GM19468 (cell line): ENCODE results near the gene GBGT1.

Experiments used
- ATAC-seq: cut with Tn5 transposase; IDR thresholded peaks from one replicate; pipeline ENCODE4 v1.9.1; 2021; ENCODE audit warnings: mild to moderate bottlenecking, moderate library complexity, moderate number of reproducible peaks; ENCODE audit not compliant: unreplicated experiment; ENCODE audit errors: extremely low read depth

The GBGT1 gene

DNA sequence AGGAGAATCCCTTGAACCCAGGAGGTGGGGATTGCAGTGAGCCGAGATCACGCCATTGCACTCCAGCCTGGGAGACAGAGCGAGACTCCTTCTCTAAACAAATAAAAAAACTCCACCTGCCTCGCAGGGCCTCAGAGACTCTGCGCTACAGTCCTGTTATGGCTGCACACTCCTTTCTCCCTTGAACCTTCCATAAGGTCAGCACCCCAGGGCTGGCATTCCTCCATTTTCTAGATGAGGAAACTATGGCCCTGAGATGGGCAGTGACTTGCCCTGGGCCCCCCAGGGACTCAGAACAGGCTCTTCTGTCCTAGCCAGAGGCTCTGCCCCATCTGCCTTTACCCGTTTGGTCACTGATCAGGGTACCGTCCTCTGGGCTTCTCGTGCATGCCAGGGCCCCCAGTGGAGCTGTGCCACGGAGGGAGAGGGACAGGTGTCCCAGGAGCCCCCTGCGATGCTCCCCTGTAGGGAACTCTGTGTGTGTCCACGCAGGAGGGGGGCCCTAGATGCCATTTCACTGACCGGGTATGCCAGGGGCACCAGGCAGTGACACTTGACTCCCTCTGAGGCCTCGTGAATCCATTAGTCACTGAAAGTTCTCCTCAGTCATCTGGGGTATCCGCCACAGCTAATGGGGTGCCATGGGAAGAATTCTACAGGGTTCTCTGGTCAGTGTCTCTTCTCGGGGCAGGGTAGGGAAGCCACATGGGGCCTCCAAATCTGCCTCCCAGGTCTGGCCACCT is 58.8 kb downstream of the GBGT1 start:
- no peak for ATAC-seq

DNA sequence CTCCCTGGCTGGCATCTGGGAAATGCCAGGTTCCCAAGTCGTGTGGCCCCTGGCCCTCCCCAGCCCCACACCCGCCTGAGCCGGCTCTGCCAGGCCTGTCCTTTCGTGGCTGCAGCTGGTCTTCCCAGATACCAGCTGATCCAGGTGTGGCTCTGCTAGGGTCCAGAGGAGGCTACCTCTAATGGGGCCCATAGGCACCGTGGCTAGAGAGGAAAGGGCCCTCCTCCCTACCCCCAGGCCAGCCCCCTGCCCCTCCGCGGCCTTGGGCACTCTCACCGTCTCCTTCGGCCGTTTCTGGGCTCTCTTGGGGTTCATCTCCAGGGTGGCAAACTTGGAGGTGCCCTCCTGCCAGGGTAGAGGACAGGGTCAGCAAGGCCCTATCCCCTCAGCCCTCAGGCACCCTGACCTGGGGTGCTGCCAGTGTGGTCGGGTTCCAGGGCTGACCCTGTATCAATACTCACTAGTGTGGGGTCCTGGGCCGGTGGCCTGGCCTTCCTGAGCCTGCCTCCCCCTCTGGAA is 59.7 kb downstream of the GBGT1 start:
- ATAC-seq = no peak

DNA sequence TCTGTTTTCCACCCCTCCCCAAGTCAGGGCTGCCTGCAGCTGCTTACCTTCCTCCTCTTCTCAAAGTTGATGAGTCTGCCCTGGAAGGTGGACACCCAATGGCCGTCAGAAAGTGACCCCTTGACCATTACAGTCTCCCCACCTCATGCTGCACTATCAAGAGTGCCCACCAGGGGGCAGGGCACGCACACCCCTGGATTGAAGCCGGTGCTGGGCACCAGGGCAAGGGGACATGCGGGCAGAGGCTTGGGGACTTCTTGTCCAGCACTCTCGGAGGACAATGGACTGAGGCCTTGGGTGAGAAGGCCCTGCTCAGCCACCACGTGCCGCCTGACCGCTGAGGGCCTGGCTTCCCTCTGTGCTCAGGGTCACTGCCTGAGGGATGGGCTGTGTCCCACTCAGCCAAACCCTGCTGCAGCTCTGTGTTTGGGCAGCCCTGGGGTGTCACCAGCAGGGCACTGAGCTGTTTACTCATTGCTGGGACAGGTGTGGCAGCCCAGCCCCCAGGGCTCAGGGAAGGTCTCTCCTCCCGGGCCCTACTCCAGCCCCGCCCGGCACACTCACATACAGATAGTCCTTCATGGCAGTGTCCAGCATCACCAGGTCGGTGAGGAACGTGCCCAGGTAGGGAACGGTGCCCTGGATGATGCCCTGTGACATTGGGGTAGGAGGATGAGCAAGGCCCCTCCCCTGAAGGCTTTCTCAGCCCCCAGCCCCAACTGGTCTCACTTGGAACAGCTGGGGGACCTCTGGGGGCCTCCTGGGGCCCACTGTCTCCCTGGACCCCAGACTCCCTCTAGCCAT is 60.3 kb downstream of the GBGT1 start:
- ATAC-seq = no peak
